Mammary epithelial cell (primary cell): ENCODE data around the gene RPP30.

Source experiments
- CTCF ChIP-seq, 2 donors: IDR thresholded peaks in 1 of 2; conservative IDR thresholded peaks in 1 of 2; 2 replicates each; pipeline ENCODE4 v1.5.1; 2011 to 2012; ENCODE audit warnings: inconsistent platforms in 2 of 2, low read length in 2 of 2, mild to moderate bottlenecking in 2 of 2, control low read depth in 1 of 2, low read depth in 1 of 2; ENCODE audit not compliant: insufficient read depth in 1 of 2; ENCODE audit errors: extremely low read depth in 1 of 2
- EZH2 ChIP-seq: IDR thresholded peaks from 2 replicates; pipeline ENCODE4 v1.6.1; 2012; ENCODE audit warnings: low read length, inconsistent platforms, borderline replicate concordance

- TF ChIP-seq EZH2 (no peak), CTCF (conservative IDR thresholded peaks at IDR 0.05 in 1 of 2, IDR thresholded peaks at IDR 0.05 in 1 of 2; ENCODE audit: extremely low read depth in 1 of 2, insufficient read depth in 1 of 2, low read depth in 1 of 2, low read length in 2 of 2) (no peak)
Measured at GRCh38 chr10:90879062-90879461, 7.3 kb downstream of the RPP30 start.
